Middle frontal gyrus (tissue), 1 donor: ENCODE data around the gene TBX1.
A peak's percentile ranks its signal among the peaks of the same experiment; 100 is the strongest.
"Not testable (repeated sequence)": the region's sequence is repeated elsewhere in the genome, so short reads cannot be mapped to it uniquely, and the experiment has no call there.

ENCODE experiments used
- DNase-seq: peaks from one replicate; pipeline ENCODE4 v3.0.0-alpha.2; 2015; ENCODE audit warnings: low spot score; ENCODE audit errors: extremely low spot score

Gene TBX1

GRCh38 chr22:19723232-19723982 lies 37.2 kb upstream of the TBX1 start, which contains the start of gene GP1BB:
Gene GP1BB (plus strand): TSS chr22:19723539. CDS start chr22:19723570, 31 bp downstream.
- DNase-seq: no peak

- no peak for DNase-seq
Observed at GRCh38 chr22:19723983-19724827, 36.4 kb upstream of the TBX1 start.

GRCh38 chr22:19724927-19725661 lies 35.5 kb upstream of the TBX1 start:
- no peak for DNase-seq

GRCh38 chr22:19726064-19726788 lies 34.4 kb upstream of the TBX1 start:
- not testable (repeated sequence) for DNase-seq

GRCh38 chr22:19727310-19728150 lies 33.0 kb upstream of the TBX1 start:
- DNase-seq: no peak

GRCh38 chr22:19728271-19728670 lies 32.3 kb upstream of the TBX1 start:
- no peak for DNase-seq

GRCh38 chr22:19728836-19729235 lies 31.7 kb upstream of the TBX1 start:
- no peak for DNase-seq

- no peak for DNase-seq
Observed at GRCh38 chr22:19729507-19729906, 31.1 kb upstream of the TBX1 start.

- no peak for DNase-seq
Observed at GRCh38 chr22:19730198-19730597, 30.4 kb upstream of the TBX1 start.

GRCh38 chr22:19730655-19731360 lies 29.8 kb upstream of the TBX1 start:
- DNase-seq: peak; percentile 67

GRCh38 chr22:19731361-19732135 lies 29.0 kb upstream of the TBX1 start:
- no peak for DNase-seq

- DNase-seq: no peak
Observed at GRCh38 chr22:19732403-19733113, 28.0 kb upstream of the TBX1 start.

- no peak for DNase-seq
Observed at GRCh38 chr22:19733755-19734154, 26.8 kb upstream of the TBX1 start.

GRCh38 chr22:19734163-19734562 lies 26.4 kb upstream of the TBX1 start:
- DNase-seq: no peak

GRCh38 chr22:19734837-19735382 lies 25.7 kb upstream of the TBX1 start:
- DNase-seq: no peak

- no peak for DNase-seq
Observed at GRCh38 chr22:19735665-19736510, 24.7 kb upstream of the TBX1 start.
